Measurements from ENCODE around the gene PUS7L. TPM values are rescaled to one million over a fixed set of nuclear protein-coding genes. Genes with fewer than 3 reads are reported as not detected.

Gene PUS7L
- polyA plus RNA-seq, 1 donor from 2014 or later = 29.2 TPM

DNA sequence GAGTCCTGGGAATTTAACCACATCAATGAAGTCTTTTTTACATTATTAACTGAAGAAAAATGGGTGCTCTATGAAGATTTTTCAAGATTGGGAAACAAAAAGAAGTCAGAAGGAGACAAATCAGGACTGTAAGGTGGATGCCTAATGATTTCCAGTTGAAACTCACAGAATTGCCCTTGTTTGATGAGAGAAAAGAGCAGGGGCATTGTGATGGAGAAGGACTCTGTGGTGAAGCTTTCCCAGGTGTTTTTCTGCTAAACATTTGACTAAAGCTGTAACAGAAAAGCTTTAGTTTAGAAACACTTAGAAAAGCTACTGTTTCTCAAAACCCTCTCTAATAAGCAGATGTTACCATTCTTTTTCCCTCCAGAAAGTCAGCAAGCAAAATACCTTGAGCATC is 5.9 kb upstream of the PUS7L start:
- TF ChIP-seq, protein P1, sequence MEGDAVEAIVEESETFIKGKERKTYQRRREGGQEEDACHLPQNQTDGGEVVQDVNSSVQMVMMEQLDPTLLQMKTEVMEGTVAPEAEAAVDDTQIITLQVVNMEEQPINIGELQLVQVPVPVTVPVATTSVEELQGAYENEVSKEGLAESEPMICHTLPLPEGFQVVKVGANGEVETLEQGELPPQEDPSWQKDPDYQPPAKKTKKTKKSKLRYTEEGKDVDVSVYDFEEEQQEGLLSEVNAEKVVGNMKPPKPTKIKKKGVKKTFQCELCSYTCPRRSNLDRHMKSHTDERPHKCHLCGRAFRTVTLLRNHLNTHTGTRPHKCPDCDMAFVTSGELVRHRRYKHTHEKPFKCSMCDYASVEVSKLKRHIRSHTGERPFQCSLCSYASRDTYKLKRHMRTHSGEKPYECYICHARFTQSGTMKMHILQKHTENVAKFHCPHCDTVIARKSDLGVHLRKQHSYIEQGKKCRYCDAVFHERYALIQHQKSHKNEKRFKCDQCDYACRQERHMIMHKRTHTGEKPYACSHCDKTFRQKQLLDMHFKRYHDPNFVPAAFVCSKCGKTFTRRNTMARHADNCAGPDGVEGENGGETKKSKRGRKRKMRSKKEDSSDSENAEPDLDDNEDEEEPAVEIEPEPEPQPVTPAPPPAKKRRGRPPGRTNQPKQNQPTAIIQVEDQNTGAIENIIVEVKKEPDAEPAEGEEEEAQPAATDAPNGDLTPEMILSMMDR (IDR thresholded peaks at IDR 0.05; ENCODE audit: poor library complexity, severe bottlenecking) = no peak
- TF ChIP-seq POLR2AphosphoS5 (IDR thresholded peaks at IDR 0.05) (no peak), RAD21 (conservative IDR thresholded peaks at IDR 0.05) (no peak), MXI1 (conservative IDR thresholded peaks at IDR 0.05; ENCODE audit: poor library complexity, severe bottlenecking) (no peak), EP300 (conservative IDR thresholded peaks at IDR 0.05; ENCODE audit: poor library complexity, severe bottlenecking) (no peak), EZH2 (IDR thresholded peaks at IDR 0.05; ENCODE audit: borderline replicate concordance, insufficient read depth, low read length, poor library complexity, severe bottlenecking) (no peak), SMC3 (conservative IDR thresholded peaks at IDR 0.05; ENCODE audit: poor library complexity) (no peak), TAF1 (IDR thresholded peaks at IDR 0.05; ENCODE audit: low read depth) (no peak)
- TF ChIP-seq, protein P2, sequence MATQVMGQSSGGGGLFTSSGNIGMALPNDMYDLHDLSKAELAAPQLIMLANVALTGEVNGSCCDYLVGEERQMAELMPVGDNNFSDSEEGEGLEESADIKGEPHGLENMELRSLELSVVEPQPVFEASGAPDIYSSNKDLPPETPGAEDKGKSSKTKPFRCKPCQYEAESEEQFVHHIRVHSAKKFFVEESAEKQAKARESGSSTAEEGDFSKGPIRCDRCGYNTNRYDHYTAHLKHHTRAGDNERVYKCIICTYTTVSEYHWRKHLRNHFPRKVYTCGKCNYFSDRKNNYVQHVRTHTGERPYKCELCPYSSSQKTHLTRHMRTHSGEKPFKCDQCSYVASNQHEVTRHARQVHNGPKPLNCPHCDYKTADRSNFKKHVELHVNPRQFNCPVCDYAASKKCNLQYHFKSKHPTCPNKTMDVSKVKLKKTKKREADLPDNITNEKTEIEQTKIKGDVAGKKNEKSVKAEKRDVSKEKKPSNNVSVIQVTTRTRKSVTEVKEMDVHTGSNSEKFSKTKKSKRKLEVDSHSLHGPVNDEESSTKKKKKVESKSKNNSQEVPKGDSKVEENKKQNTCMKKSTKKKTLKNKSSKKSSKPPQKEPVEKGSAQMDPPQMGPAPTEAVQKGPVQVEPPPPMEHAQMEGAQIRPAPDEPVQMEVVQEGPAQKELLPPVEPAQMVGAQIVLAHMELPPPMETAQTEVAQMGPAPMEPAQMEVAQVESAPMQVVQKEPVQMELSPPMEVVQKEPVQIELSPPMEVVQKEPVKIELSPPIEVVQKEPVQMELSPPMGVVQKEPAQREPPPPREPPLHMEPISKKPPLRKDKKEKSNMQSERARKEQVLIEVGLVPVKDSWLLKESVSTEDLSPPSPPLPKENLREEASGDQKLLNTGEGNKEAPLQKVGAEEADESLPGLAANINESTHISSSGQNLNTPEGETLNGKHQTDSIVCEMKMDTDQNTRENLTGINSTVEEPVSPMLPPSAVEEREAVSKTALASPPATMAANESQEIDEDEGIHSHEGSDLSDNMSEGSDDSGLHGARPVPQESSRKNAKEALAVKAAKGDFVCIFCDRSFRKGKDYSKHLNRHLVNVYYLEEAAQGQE (IDR thresholded peaks at IDR 0.05; ENCODE audit: borderline replicate concordance) = no peak

DNA sequence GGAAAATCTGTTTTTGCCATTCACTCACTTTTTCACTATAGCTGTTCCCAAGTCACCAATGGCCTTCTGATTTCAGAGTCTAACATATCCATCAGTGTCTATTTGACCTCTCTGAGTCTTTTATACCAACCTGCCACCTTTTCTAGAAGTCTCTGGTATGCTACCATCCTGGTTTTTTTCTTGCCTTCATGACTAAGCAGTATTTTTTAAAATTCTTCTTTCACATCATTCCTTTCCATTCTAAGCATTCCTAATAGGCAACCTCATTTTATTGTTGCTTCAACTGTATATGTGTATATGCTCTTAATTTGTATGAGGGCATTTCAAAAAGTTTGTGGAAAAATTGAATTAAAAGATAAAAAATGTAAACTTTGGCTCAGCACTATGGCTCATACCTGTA is 5.2 kb upstream of the PUS7L start:
- no peak overlapping the region for H3K27ac ChIP-seq (ENCODE audit: low read length)
- no peaks in the 10 kb centered on the region for H3F3A ChIP-seq (ENCODE audit: insufficient read depth, low read length, poor library complexity, severe bottlenecking)
- H3K79me2 ChIP-seq (replicated peaks; ENCODE audit: insufficient read depth, low read length) = no peaks in the 10 kb centered on the region
- H3K36me3 ChIP-seq (ENCODE audit: insufficient read depth, low read length) = no peaks in the 10 kb centered on the region
- H3K9me3 ChIP-seq (ENCODE audit: low read length) = no peaks in the 10 kb centered on the region
- H4K20me1 ChIP-seq (ENCODE audit: insufficient read depth) = no peaks in the 10 kb centered on the region
- no peak overlapping the region for H3K4me2 ChIP-seq (ENCODE audit: low read length)
- H2AFZ ChIP-seq (ENCODE audit: low read depth, low read length) = no peak overlapping the region
- no peak overlapping the region for H3K9ac ChIP-seq (ENCODE audit: low read length)
- H3K9me2 ChIP-seq (ENCODE audit: insufficient read depth, low read length) = no peaks in the 10 kb centered on the region
- H3K27me3 ChIP-seq (ENCODE audit: insufficient read depth, low read depth, low read length) = no peaks in the 10 kb centered on the region
- TF ChIP-seq, protein P1 (IDR thresholded peaks at IDR 0.05; ENCODE audit: poor library complexity, severe bottlenecking) = no peak
- TF ChIP-seq, protein P2 (IDR thresholded peaks at IDR 0.05; ENCODE audit: borderline replicate concordance) = no peak
- TF ChIP-seq MXI1 (conservative IDR thresholded peaks at IDR 0.05; ENCODE audit: poor library complexity, severe bottlenecking) = no peak
- no peak for TF ChIP-seq EZH2 (IDR thresholded peaks at IDR 0.05; ENCODE audit: borderline replicate concordance, insufficient read depth, low read length, poor library complexity, severe bottlenecking)
- TF ChIP-seq EP300 (conservative IDR thresholded peaks at IDR 0.05; ENCODE audit: poor library complexity, severe bottlenecking) = no peak
- no peak for TF ChIP-seq RAD21 (conservative IDR thresholded peaks at IDR 0.05)
- no peak for TF ChIP-seq SMC3 (conservative IDR thresholded peaks at IDR 0.05; ENCODE audit: poor library complexity)
- no peak for TF ChIP-seq TAF1 (IDR thresholded peaks at IDR 0.05; ENCODE audit: low read depth)
- TF ChIP-seq POLR2AphosphoS5 (IDR thresholded peaks at IDR 0.05) = no peak
- no peak overlapping the region for H3K4me3 ChIP-seq (ENCODE audit: low read length)

More for the DNA sequence above, 5.9 kb upstream of the PUS7L start:
- Histone ChIP-seq H4K20me1 (ENCODE audit: insufficient read depth) (no peaks in the 10 kb centered on the region), H3K27ac (ENCODE audit: low read length) (no peak overlapping the region), H3K27me3 (ENCODE audit: insufficient read depth, low read depth, low read length) (no peaks in the 10 kb centered on the region), H3K9ac (ENCODE audit: low read length) (no peak overlapping the region), H3K4me2 (ENCODE audit: low read length) (no peak overlapping the region), H3K4me3 (ENCODE audit: low read length) (no peak overlapping the region), H3K9me2 (ENCODE audit: insufficient read depth, low read length) (no peaks in the 10 kb centered on the region), H3K79me2 (replicated peaks; ENCODE audit: insufficient read depth, low read length) (no peaks in the 10 kb centered on the region), H2AFZ (ENCODE audit: low read depth, low read length) (no peak overlapping the region), H3K9me3 (ENCODE audit: low read length) (no peaks in the 10 kb centered on the region), H3F3A (ENCODE audit: insufficient read depth, low read length, poor library complexity, severe bottlenecking) (no peaks in the 10 kb centered on the region), H3K36me3 (ENCODE audit: insufficient read depth, low read length) (no peaks in the 10 kb centered on the region)
